OCI-LY7 (cell line): Measurements from ENCODE around the gene SRGAP3. TPM values are rescaled to one million over a fixed set of nuclear protein-coding genes. Genes with fewer than 3 reads are reported as not detected.

Source experiments
- BruUV-seq: library from RNA; stranded (reverse); fragments of 400-500 nt; replicated peaks from 2 replicates; lab custom pipeline; 2021; lab: Mats Ljungman, UMichigan
- CTCF ChIA-PET: fragments of 300-600 bp; sonication (Branson Sonifier 250); formaldehyde crosslinking; loops from one replicate; lab custom pipeline; 2022; ENCODE audit warnings: antibody characterized with exemption; ENCODE audit not compliant: unreplicated experiment; lab: Charles Lee
- POLR2A ChIA-PET: fragments of 300-600 bp; sonication (Branson Sonifier 250); formaldehyde crosslinking; loops from one replicate; lab custom pipeline; 2022; ENCODE audit warnings: antibody characterized with exemption; lab: Charles Lee
- DNase-seq: peaks from one replicate; pipeline ENCODE4 v3.0.0-alpha.2; 2015; ENCODE audit warnings: low spot score
- H2AFZ ChIP-seq: fragments of 200-600 bp; sonication (generic), shearing (Covaris generic); 2 replicates; pipeline ENCODE4 v1.6.1; 2014; ENCODE audit warnings: mild to moderate bottlenecking, antibody characterized with exemption, low read length, moderate library complexity
- H3K27ac ChIP-seq: fragments of 200-600 bp; sonication (generic); 2 replicates; pipeline ENCODE4 v1.5.1; 2014; ENCODE audit warnings: mixed run types, low read depth, mild to moderate bottlenecking, moderate library complexity, low read length, inconsistent platforms; ENCODE audit not compliant: poor library complexity, severe bottlenecking
- H3K36me3 ChIP-seq: fragments of 200-600 bp; sonication (generic); 2 replicates; pipeline ENCODE4 v1.6.1; 2014; ENCODE audit warnings: mild to moderate bottlenecking, antibody characterized with exemption, low read length, moderate library complexity, mixed read lengths; ENCODE audit not compliant: insufficient read depth
- H3K4me1 ChIP-seq: fragments of 200-600 bp; sonication (generic); 2 replicates; pipeline ENCODE4 v1.5.1; 2014; ENCODE audit warnings: mild to moderate bottlenecking, low read length; ENCODE audit not compliant: insufficient read depth, poor library complexity, severe bottlenecking
- H3K4me2 ChIP-seq: fragments of 200-600 bp; sonication (generic); 2 replicates; pipeline ENCODE4 v1.6.1; 2014; ENCODE audit warnings: mild to moderate bottlenecking, low read length
- H3K4me3 ChIP-seq: fragments of 200-600 bp; sonication (generic); 2 replicates; pipeline ENCODE4 v1.5.1; 2014; ENCODE audit warnings: mild to moderate bottlenecking, low read depth, low read length; ENCODE audit not compliant: poor library complexity, severe bottlenecking
- H3K79me2 ChIP-seq: fragments of 200-600 bp; sonication (generic); 2 replicates; pipeline ENCODE4 v1.6.1; 2016; ENCODE audit warnings: low read depth, mild to moderate bottlenecking, low read length, moderate library complexity, mixed read lengths; ENCODE audit not compliant: insufficient read depth
- H3K9me2 ChIP-seq: fragments of 200-600 bp; sonication (generic); 2 replicates; pipeline ENCODE4 v1.6.1; 2016; ENCODE audit warnings: mild to moderate bottlenecking, low read length, mixed read lengths; ENCODE audit not compliant: insufficient read depth
- H3K9me3 ChIP-seq: fragments of 200-600 bp; sonication (generic); 2 replicates; pipeline ENCODE4 v1.6.1; 2014; ENCODE audit warnings: mild to moderate bottlenecking, mixed run types, low read length, mixed read lengths
- H4K20me1 ChIP-seq: fragments of 200-600 bp; sonication (generic); 2 replicates; pipeline ENCODE4 v1.6.1; 2014; ENCODE audit warnings: mild to moderate bottlenecking, antibody characterized with exemption, low read length, moderate library complexity, mixed read lengths; ENCODE audit not compliant: insufficient read depth
- EZH2phosphoT487 ChIP-seq: fragments of 200-600 bp; sonication (generic); IDR thresholded peaks from 2 replicates; pipeline ENCODE4 v1.6.1; 2018; ENCODE audit warnings: low read depth, borderline replicate concordance, mild to moderate bottlenecking, mixed run types, antibody characterized with exemption, low read length, moderate library complexity, mixed read lengths
- intact Hi-C: fragments of 100-400 bp; cut with micrococcal nuclease; formaldehyde crosslinking; loops from one replicate; pipeline ENCODE4 v1.10.0; 2022; ENCODE audit not compliant: unreplicated experiment
- total RNA-seq, 2 experiments: library from RNA; depleted of rRNA in 1 of 2; stranded (reverse); fragments of >200 nt in 1 of 2; shearing (Covaris generic) in 1 of 2; gene quantifications; 2 replicates each; pipeline ENCODE4 v1.2.3, GENCODE V29; 2014 to 2022
- TF ChIP-seq, protein P1 (sequence below): fragments of 200-600 bp; sonication (generic); conservative IDR thresholded peaks from 2 replicates; pipeline ENCODE4 v1.5.1; 2014; ENCODE audit warnings: mild to moderate bottlenecking, antibody characterized with exemption, low read length, moderate library complexity, mixed read lengths

SRGAP3 gene
- total RNA-seq, 2 experiments from 2014 or later: 1.5 to 1.7 TPM

DNA sequence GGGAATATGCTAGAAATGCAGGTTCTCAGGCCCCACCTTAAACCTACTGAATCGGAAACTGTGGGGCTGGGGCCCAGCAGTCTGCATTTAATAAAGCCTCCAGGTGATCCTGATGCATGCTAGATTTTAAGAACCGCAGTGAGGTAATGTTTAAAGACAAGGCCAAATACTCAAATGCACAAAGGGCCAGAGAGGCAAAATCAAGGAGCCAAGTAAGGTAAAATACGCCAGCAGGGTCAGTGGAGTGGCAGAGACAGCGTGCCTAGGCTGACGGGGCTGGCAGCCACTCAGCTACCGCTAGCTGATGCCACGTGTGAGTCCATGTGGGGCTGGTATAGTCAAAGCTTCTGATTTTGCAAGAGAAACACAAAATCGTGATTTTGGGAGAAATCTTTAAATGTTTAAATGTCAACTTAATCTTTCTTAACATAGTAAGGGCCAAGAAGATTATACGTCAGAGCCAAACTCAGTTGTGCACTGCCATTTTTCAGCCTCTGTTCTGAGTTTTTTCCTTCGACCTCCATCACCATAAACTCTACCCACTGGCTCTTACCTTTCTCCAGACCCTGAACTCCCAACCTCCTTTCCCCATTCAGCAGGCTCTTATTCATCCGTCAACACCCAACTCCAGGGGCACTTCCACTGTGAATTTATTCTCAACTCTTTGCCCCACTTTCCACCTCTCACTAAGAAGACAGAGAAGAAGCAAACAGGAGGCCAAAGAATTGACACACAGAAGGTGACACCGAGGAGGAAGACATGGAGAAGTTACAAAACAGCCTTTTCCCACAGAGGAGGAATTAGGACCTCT is 149.5 kb downstream of the SRGAP3 start:
- no peak for DNase-seq
- no peaks in the 10 kb centered on the region for H3K4me1 ChIP-seq

DNA sequence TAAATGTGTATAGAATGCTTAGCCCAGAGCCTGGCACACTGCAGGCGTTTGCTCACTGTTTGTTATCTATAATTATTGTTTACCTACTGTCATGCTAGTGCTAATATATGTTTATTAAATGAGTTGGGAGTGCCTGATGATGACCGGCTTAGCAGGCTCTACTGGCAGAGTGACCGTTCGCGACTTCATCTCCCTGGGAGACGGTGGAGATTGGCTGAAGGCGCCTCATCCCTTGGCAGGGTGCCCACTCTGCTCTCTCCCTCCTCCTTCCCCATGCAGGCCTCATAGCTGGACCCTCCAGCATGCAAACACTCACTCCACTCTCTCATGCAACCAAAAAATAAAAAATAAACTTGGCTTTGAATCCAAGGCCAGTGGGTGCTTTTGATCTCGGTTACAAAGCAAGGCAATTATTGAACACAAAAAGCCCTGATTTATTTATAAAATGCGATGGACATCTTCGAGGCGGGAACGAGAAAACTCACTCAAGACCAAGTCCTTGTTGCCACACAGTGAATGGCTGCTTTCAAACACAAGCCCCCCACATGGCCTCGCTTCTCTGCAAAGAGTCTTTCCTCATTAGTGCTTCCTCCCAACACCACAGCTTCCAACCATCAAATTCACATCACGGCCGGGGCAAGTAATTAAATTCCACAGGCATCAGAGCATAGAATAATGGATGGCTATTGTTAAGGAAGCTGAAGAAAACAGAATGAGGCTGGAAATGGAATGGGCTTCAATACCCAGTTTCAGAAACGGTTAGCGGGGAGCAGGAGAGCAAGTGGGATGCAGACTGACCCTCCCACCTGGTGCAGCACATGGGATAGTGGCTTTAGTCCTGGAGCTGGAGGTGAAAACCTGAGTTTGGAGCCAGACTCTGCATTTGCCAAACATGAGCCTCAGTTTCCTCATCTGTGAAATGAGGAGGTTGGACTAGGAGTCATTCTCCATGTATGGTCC is 150.4 kb downstream of the SRGAP3 start:
- H3K4me1 ChIP-seq: no peaks in the 10 kb centered on the region
- no peak overlapping the region for H2AFZ ChIP-seq
- no TSS peak for BruUV-seq
- no peak overlapping the region for H3K4me3 ChIP-seq
- no peak overlapping the region for H3K27ac ChIP-seq
- DNase-seq: no peak
- no peaks in the 10 kb centered on the region for H3K9me3 ChIP-seq
- intact Hi-C loops: no loop called here
- H3K36me3 ChIP-seq: no peaks in the 10 kb centered on the region
- ChIA-PET POLR2A (no interaction called here), CTCF (no interaction called here)
- no peaks in the 10 kb centered on the region for H3K79me2 ChIP-seq
- TF ChIP-seq, protein P1, sequence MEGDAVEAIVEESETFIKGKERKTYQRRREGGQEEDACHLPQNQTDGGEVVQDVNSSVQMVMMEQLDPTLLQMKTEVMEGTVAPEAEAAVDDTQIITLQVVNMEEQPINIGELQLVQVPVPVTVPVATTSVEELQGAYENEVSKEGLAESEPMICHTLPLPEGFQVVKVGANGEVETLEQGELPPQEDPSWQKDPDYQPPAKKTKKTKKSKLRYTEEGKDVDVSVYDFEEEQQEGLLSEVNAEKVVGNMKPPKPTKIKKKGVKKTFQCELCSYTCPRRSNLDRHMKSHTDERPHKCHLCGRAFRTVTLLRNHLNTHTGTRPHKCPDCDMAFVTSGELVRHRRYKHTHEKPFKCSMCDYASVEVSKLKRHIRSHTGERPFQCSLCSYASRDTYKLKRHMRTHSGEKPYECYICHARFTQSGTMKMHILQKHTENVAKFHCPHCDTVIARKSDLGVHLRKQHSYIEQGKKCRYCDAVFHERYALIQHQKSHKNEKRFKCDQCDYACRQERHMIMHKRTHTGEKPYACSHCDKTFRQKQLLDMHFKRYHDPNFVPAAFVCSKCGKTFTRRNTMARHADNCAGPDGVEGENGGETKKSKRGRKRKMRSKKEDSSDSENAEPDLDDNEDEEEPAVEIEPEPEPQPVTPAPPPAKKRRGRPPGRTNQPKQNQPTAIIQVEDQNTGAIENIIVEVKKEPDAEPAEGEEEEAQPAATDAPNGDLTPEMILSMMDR: no peak
- no peak for TF ChIP-seq EZH2phosphoT487
- H3K4me2 ChIP-seq: no peak overlapping the region
- no peaks in the 10 kb centered on the region for H3K9me2 ChIP-seq
- H4K20me1 ChIP-seq: no peaks in the 10 kb centered on the region

More for the DNA sequence above, 149.5 kb downstream of the SRGAP3 start:
- Histone ChIP-seq H3K36me3 (no peaks in the 10 kb centered on the region), H2AFZ (no peak overlapping the region), H4K20me1 (no peaks in the 10 kb centered on the region), H3K9me2 (no peaks in the 10 kb centered on the region), H3K79me2 (no peaks in the 10 kb centered on the region), H3K4me3 (no peak overlapping the region), H3K4me2 (no peak overlapping the region), H3K9me3 (no peaks in the 10 kb centered on the region), H3K27ac (no peak overlapping the region)
- BruUV-seq: no TSS peak
- TF ChIP-seq, protein P1: no peak
- TF ChIP-seq EZH2phosphoT487: no peak
- CTCF ChIA-PET: no interaction called here
- POLR2A ChIA-PET: no interaction called here
- intact Hi-C loops: no loop called here
